GM18511 (cell line): ENCODE results near the gene VASN.
"Not testable (repeated sequence)": the region's sequence is repeated elsewhere in the genome, so short reads cannot be mapped to it uniquely, and the experiment has no call there.

ENCODE experiments used
- ATAC-seq: cut with Tn5 transposase; IDR thresholded peaks from one replicate; pipeline ENCODE4 v1.9.1; 2021; ENCODE audit warnings: mild to moderate bottlenecking, moderate library complexity; ENCODE audit not compliant: unreplicated experiment

VASN gene

DNA sequence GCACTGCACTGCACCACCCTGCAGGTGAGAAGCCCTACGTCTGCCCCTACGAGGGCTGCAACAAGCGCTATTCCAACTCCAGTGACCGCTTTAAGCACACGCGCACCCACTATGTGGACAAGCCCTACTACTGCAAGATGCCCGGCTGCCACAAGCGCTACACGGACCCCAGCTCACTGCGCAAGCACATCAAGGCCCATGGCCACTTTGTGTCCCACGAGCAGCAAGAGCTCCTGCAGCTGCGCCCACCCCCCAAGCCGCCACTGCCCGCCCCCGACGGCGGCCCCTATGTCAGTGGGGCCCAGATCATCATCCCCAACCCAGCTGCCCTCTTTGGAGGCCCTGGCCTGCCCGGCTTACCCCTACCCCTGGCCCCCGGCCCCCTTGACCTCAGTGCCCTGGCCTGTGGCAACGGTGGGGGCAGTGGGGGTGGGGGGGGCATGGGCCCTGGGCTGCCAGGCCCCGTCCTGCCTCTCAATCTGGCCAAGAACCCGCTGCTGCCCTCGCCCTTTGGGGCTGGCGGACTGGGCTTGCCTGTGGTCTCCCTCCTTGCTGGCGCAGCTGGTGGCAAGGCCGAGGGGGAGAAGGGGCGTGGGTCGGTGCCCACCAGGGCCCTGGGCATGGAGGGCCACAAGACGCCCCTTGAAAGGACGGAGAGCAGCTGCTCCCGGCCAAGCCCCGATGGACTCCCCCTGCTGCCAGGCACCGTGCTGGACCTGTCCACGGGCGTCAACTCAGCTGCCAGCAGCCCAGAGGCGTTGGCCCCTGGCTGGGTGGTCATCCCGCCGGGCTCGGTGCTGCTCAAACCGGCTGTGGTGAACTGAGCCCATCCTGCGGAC is 34.7 kb upstream of the VASN start:
- no peak for ATAC-seq

DNA sequence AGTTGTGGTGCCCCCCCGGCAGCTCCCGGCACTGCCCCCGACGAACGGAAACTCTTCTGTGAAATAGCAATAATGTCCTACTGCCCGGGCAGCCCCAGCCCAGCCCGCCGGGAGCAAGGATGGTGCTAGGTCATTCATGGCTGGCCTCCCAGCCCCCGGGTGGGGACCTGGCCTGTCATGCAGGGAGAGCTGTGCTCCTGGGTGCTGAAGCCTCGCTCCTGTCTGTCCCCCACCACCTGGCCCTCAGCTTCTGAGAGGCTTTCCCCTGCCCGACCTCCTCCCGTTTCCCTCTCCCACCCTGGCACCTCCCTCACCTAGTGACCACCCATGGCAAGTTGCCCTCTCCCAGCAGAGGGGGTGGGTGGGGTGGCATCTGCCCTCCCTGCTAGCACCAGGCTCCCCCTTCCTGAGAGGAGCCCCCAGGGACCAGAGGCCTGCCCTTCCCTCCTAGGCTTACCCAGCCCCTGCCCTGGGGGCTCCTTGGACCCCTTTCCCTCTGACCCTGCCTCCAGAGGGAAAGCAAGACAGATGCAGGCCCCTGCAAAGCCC is 34.0 kb upstream of the VASN start:
- no peak for ATAC-seq

DNA sequence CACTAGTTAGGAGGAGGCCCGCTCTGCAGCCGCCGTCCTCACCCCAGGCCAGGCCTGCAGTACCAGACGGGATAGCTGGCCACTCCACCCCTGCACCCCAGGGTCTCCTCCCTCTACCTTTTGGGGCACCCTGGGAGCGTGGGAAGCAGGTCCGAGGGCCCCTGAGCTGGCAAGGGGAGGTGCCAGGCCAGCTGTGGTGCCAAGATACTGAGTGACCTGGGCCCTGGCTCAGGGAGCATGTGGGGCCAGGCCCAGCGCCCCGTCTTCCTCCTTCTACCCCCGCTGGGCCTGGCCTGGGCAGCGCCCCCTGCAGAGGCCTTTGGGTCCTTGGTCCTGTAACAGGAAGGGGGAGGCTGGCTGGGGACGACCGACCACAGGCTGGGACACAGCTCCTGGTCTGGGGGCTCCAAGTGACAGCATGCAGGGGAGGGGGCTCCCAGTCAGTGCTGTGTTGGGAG is 33.5 kb upstream of the VASN start:
- ATAC-seq = no peak

DNA sequence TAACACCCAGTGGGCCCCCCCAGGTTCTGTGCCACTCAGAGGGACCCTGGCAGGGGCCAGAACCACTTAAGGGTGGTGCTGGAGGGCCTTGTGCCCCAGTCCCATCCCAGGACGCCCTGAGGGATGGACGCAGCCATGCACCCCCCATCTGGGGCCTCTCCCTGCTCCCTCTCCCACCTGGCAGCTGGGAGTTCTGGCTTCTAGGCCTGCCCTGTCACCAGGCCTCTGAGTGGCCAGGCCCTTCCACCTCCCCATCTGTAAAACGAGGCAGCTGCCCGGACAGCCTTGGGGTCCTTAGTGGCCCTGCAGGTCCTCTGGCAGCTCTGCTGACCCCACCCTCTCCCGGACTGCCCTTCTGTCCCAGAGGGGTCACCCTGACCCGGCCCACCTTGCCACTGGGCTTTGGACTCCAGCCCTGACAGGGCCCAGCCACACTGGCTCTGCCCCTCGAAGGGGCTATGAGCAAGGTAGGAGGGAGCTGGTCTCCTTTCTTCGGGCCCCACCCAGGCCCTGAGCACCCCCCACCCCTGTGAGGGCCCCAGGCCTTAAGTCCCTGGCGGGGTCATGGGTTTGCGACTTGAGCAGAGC is 32.8 kb upstream of the VASN start:
- ATAC-seq = no peak

DNA sequence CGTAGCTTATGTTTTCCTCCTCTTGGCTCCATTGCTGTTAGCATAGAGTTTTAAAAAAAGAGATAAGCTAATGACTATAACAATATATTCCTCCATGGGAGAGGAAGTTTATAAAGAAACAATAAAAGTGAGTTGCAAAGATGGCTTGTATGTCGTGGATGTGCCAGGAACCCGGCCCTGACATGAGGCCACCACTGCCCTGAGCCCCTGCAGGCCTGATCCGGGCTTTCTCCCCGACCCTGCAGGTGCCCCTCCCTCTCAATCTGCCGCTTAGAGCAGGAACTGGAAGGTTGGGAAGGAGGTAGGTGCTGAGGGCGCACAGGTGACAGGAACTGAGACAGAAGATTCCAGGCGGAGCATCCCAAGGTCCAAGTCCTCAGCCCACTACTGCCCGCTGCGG is 32.2 kb upstream of the VASN start:
- no peak for ATAC-seq

DNA sequence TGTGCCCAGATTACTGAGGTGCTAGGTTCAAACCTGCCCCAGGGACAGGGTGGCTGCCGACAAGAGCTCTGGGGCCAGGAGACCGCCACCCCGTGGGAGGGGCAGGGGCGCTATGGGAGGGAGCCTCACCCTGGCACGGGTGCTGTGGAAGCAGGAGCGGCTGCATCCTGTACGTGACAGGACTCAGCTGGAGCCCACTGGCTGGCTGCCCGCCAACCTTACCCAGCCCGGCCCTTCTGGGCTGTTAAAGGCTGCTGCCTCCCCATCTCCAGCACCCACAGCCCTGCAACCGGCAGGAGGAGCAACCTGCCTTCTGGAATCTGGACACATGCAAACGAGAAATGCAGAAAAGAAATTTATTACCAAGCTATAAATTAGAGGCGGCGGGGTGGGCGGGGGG is 31.7 kb upstream of the VASN start:
- ATAC-seq = no peak

DNA sequence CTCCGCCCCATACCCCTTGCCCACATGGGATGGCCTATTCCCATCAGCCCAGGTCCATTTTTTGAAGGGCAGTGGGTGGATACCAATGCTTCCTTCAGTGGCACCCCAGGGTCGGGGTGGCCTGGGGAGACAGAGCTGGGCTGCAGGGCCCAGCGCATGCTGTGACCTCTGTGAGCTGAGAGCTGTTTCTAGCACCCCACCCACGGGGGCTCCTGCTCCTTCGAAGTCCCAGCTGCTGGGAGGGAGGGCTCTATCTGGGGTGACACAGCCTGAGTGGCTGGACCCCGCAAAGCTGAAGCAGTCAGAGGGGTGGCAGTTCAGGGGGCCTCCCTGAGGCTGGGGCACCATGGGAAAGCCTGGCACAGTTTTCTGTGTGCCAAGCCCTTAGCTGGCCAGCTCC is 31.2 kb upstream of the VASN start:
- ATAC-seq = no peak

DNA sequence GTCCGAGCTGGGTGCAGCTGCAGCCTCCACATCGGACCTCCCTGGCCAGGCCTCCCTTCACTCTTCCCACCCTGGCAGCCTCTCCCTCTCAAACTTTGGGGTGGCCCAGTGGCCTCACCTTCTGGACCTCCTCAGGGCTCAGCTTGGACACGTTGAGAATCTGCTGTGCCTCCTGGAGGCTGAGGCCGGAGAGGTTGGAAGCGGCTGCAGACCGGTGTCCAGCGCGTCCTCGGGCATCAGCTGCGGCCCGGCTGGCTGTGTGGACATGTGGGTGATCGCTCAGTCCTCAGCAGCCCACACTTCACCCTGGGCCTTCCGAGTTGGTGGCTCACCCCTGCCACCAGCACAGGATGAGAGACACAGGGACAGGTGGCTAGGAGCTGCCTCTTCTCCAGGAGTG is 30.4 kb upstream of the VASN start:
- ATAC-seq = no peak

DNA sequence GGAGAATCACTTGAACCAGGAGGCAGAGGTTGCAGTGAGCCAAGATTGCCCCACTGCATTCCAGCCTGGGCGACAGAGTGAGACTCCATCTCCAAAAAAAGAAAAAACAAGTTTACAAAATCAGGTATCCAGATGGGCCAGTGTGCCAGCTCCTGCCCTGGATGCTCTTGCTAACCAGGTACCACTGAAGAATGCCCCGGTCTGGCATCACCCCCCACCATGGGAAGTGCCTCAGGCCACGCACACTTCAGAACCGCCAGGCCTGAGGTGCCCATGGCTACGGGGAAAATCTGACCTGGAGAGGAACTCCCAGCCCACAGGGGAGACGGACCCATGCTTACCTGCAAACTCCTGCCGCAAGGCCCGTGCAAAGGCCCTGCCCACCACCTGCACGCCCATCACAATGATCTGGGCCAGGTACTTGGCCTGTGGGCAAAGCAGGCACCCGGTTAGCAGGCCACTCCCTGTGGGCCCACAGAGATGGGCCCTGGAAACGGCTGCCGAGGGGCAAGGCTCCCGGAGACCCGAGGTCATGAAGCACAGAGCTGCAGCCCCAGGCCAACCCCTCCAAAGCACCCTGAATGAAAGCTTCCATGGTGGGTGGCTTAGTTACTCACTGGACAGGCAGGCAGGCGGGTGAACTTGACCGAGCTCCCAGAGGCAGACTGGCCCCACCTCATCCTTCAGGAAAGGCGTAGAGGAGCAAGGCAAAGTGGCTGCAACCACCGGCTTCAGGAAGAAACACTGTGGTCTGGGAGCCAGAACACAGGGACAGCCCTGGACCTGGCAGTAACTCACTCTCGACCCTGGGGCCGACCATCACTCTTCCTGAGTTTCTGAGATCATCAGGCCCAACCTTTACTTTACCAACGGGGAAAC is 28.5 kb upstream of the VASN start:
- no peak for ATAC-seq

DNA sequence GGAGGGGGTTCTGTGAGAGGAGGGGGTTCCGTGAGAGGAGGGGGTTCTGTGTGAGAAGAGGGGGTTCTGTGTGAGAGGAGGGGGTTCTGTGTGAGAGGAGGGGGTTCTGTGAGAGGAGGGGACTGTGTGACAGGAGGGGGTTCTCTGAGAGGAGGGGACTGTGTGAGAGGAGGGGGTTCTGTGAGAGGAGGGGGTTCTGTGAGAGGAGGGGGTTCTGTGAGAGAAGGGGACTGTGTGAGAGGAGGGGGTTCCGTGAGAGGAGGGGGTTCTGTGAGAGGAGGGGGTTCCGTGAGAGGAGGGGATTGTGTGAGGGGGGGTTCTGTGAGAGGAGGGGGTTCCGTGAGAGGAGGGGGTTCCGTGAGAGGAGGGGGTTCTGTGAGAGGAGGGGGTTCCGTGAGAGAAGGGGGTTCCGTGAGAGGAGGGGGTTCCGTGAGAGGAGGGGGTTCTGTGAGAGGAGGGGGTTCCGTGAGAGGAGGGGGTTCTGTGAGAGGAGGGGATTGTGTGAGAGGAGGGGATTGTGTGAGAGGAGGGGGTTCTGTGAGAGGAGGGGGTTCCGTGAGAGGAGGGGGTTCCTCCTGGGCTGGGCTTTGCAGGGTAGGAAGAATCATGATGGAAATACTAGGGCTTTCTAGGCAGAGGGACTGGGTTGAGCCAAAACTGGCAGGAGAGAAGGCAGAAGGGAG is 27.2 kb upstream of the VASN start:
- ATAC-seq = not testable (repeated sequence)

DNA sequence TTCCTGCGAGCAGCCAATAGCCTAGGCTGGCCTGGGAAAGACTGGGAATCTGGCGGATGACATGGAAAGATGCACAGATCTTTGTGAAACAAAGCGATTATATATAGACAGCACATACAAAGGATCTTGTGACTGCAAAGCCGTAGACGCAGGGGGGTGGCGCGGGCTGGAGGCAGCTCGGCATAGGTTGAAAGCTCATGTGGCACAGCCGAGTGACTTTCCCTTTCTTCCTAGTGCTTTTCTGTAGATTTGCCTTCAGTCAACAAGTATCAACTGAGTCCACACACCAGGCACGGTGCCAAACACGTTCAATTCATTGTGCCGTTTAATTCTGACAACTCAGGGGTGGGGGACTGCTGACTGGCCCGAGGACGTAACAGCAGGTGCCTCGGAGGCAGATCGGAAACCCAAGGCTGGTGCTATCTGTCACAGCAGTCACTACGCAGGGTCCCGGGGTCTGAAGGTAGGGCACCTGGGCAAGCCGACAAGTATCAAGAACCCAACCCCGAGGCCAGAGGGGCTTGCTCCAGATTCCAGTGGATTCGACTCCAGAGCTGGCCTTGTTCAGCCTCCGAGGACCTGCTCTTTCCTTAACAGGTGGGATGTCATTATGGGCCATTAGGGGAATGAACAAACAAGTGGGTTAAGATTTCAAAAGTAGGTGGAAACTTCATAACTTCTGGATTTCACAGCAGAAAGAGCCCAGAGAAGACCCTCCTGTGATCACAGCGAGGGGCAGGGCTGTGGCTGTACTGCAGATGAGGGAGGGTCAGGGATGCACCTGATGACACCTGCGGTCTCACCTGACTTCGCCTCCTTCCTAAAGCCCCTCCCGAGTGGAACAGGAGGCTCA is 26.4 kb upstream of the VASN start:
- no peak for ATAC-seq

DNA sequence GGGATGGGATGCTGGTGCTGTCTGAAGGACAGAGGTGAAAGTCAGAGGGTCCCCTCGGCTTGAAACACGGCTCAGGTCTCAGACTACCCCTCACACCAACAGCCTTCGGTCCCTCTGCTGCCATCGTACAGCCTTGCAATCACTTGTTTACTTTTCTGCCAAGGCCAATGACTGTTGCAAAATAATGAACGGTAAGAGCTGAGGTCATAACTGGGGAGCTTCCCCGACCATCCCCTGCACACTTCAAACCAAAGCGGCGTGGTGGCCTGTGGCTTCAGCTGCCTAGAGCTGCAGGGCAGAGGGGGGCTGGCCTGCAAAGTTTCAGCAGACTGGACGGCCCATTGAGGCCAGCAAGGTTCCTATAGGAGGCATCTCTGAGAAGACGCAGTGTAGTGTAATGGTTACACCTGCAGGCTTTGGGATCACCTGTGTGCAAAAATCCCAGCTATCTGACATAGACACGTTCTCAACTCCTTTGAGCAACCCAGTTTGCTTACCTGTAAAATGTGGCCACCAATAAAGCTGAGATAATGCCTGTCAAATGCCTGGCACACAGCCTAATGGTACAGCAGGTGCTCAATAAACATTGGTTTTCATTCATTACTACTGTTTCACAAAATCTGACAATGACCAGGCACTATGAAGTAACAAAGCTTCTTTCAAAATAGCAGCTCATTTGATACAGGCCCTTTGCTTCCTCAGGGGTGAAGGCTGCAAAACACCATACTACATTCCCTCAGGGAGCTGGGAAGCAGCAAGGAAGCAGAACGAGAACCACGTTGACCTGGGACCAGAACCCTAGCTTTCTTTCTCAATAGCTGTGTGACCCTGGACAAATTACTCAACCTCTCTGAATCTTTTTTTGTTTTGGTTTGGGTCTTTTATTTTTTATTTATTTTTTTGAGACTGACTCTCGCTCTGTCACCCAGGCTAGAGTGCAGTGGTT is 25.5 kb upstream of the VASN start:
- no peak for ATAC-seq

DNA sequence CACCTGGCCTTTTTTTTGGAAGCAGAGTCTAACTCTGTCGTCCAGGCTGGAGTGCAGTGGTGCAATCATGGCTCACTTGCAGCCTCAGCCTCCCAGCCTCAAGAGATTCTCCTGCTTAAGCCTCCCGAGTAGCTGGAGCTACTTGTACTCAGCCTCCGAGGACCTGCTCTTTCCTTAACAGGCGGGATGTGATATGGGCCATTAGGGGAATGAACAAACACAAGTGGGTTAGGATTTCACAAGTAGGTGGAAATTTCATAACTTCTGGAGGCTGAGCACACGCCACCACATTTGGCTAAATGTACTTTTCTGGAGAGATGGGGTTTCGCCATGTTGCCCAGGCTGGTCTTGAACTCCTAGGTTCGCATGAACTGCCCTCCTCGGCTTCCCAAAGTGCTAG is 24.6 kb upstream of the VASN start:
- no peak for ATAC-seq

DNA sequence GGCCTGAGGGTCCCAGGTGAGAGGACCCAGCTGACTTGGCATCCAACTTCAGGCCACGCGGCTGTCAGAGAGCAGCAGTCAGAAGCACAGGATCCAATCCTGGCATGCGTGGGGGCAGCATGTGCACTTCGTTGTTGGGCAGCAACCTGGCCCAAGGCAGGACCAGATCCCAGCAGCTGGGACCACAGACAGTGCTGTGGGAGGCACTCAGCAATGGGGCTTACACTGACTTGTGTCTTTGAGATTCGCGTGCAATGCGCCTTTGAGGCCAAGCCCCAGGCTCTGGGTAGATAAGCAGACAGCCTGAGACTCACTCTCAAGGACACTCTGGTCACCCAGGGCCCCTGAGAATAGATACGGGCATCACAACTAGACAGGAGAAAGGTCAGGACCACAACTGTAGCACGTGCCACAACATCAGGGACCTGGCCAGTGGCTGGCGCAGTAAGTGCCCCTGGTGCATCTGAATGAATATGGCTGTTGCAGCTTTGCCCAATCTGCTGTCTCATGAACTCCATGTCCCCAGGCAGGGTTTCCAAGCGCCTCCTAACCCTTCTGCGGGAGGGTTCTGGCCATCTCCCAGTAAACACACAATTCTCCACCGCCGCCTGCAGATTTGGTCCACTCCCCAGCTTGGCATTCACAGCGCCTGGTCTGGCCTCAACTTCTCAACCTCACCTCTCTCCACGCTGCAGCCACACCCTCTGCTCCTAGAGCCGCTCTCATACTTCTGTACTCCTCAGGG is 23.7 kb upstream of the VASN start:
- ATAC-seq = no peak

DNA sequence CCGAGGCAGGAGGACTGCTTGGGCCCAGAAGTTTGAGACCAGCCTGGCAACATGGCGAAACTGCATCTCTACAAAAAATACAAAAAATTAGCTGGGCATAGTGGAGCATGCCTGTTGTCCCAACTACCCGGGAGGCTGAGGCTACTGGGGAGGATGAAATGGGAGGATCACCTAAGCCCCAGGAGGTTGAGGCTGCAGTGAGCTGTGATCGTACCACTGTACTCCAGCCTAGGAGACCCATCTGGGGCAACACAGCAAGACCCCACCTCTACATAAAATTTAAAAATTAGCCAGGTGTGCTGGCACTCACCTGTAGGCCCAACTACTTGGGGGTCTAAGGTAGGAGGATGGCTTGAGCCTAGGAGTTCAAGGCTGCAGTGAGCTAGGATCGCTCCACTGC is 22.3 kb upstream of the VASN start:
- no peak for ATAC-seq

DNA sequence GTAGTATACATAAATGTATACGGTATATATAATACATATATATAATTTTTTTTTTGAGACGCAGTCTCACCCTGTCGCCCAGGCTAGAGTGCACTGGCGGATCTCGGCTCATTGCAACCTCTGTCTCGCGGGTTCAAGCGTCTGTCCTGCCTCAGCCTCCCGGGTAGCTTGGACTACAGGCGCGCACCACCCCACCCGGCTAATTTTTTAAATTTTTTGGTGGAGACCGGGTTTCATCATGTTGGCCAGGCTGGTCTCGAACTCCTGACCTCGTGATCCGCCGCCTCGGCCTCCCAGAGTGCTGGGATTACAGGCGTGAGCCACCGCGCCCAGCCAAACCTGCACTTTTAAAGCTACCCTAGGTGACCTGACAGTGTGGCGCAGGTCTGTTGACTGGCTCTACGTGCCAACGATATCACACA is 21.3 kb upstream of the VASN start:
- no peak for ATAC-seq

DNA sequence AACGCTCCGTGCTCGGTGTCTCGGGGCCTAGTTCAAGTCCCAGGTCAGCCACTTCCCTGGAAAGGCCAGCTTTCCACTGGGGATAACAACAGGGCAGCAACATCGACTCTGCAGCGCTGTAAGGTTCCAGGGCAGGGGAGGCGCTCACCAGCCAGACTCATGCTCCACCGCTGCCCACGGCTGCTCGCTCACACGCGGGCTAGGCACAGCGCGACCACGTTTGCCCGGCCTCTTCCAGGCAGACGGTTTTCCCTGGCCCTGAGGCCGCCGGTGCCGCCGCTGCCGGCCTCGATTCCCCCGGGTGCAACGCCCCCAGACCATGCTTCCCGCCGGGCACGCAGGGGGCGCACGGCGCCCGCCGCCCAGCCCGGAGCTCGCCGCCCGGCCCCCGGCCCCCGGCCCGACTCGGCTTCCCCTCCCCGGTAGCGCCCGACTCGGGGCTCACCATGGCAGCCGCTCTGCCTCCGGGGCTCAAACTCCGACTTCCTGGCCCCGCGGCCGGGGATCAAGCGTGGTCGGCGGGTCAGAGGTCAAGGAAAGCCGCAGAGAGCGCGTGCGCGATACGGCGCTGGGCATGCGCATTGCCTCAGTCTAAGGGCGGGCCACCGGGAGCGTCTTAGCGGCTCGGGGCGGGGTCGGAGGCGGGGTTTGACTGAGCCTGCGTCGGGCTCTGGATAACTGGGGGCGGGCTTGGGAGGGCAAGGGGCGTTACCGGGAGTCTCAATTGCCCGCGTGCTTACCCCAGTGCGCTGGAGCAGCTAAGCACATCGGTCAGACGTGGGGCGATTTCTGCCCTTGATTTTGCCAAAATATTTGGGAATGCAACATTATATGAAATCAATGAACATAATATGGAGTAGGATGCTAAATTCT is 20.6 kb upstream of the VASN start, which contains the start of gene PAM16:
Gene PAM16, minus strand, starts transcription at position 535 of the 873 bp plus-strand sequence. Its CDS starts 87 bp downstream, at position 448.
- peak; percentile 88 for ATAC-seq
